GM12878 (cell line): Measurements from ENCODE around the gene MAGI2. TPM values are rescaled to one million over a fixed set of nuclear protein-coding genes. Genes with fewer than 3 reads are reported as not detected.

ENCODE experiments used
- ATAC-seq: fragments of 200-7000 bp; cut with Tn5 transposase; 3 replicates; pipeline ENCODE4 v1.9.1; 2020; ENCODE audit warnings: mild to moderate bottlenecking, moderate library complexity
- BruUV-seq: library from RNA; stranded (reverse); fragments of 400-500 nt; replicated peaks from 2 replicates; lab custom pipeline; 2021; lab: Mats Ljungman, UMichigan
- CTCF ChIA-PET: fragments of 300-600 bp; sonication (Branson Sonifier 250); formaldehyde crosslinking; extraction: SDS; loops from one replicate; lab custom pipeline; 2021; ENCODE audit warnings: inconsistent platforms; lab: Yijun Ruan, JAX
- POLR2A ChIA-PET: fragments of 350-600 bp; formaldehyde crosslinking; extraction: SDS; loops from one replicate; lab custom pipeline; 2021; ENCODE audit warnings: inconsistent platforms; lab: Charles Lee
- RAD21 ChIA-PET: fragments of 300-600 bp; sonication (Branson Sonifier 250); formaldehyde crosslinking; loops from one replicate; lab custom pipeline; 2023; ENCODE audit warnings: antibody characterized with exemption; ENCODE audit not compliant: unreplicated experiment; lab: Charles Lee
- SMC1A ChIA-PET: fragments of 300-600 bp; sonication (Branson Sonifier 250); formaldehyde crosslinking; loops from one replicate; lab custom pipeline; 2023; ENCODE audit not compliant: unreplicated experiment, uncharacterized antibody; lab: Charles Lee
- DNase-seq: peaks from one replicate; pipeline ENCODE4 v3.0.0-alpha.2; 2011; ENCODE audit warnings: low read depth, low spot score
- FAIRE-seq: peaks from 3 replicates; lab custom pipeline; 2011; peaks lifted over from hg19 to GRCh38; lab: Jason Lieb, UNC
- H2AFZ ChIP-seq: 2 replicates; pipeline ENCODE4 v1.6.0; 2011; ENCODE audit warnings: low read depth, low read length, control low read depth; ENCODE audit not compliant: control insufficient read depth
- H3K27ac ChIP-seq: 2 replicates; pipeline ENCODE4 v1.5.1; 2011; ENCODE audit warnings: control low read depth; ENCODE audit not compliant: control insufficient read depth, insufficient read depth
- H3K27me3 ChIP-seq, 2 experiments: replicated peaks in 1 of 2; 2 replicates each; pipeline versions ENCODE4 v1.6.0 to v1.6.1; 2011; ENCODE audit warnings: low read length in 1 of 2; ENCODE audit not compliant: control insufficient read depth in 2 of 2, insufficient read depth in 2 of 2
- H3K36me3 ChIP-seq, 2 experiments: 2 replicates each; pipeline ENCODE4 v1.5.1; 2011; ENCODE audit warnings: low read length in 1 of 2; ENCODE audit not compliant: control insufficient read depth in 2 of 2, insufficient read depth in 2 of 2
- H3K4me1 ChIP-seq: 2 replicates; pipeline ENCODE4 v1.6.1; 2011; ENCODE audit warnings: mild to moderate bottlenecking, low read length, moderate library complexity, mixed read lengths; ENCODE audit not compliant: control insufficient read depth, insufficient read depth
- H3K4me2 ChIP-seq: 2 replicates; pipeline ENCODE4 v1.6.0; 2011; ENCODE audit warnings: control low read depth; ENCODE audit not compliant: control insufficient read depth, insufficient read depth
- H3K4me3 ChIP-seq: fragments of 200-600 bp; sonication (generic); 2 replicates; pipeline ENCODE4 v1.5.1; 2016
- H3K79me2 ChIP-seq: 2 replicates; pipeline ENCODE4 v1.6.0; 2011; ENCODE audit warnings: low read length; ENCODE audit not compliant: control insufficient read depth, insufficient read depth
- H3K9ac ChIP-seq: 2 replicates; pipeline ENCODE4 v1.8.0; 2011; ENCODE audit warnings: low read length, control low read depth, mixed read lengths; ENCODE audit not compliant: control insufficient read depth, insufficient read depth
- H3K9me3 ChIP-seq: replicated peaks from 3 replicates; pipeline ENCODE4 v1.5.1; 2011; ENCODE audit warnings: mild to moderate bottlenecking, low read length; ENCODE audit not compliant: control insufficient read depth, insufficient read depth
- H4K20me1 ChIP-seq: 2 replicates; pipeline ENCODE4 v1.6.0; 2011; ENCODE audit not compliant: control insufficient read depth, insufficient read depth
- EGR1 ChIP-seq, 2 experiments: IDR thresholded peaks; 1 replicate in 1 of 2; 2 replicates in 1 of 2; pipeline ENCODE4 v1.6.1; 2011 to 2012; ENCODE audit warnings: low read depth in 2 of 2, low read length in 2 of 2, borderline replicate concordance in 1 of 2, mild to moderate bottlenecking in 1 of 2, moderate library complexity in 1 of 2
- EP300 ChIP-seq, 2 experiments: fragments of 150-350 bp in 1 of 2; IDR thresholded peaks; 2 replicates each; pipeline ENCODE4 v1.6.1; 2011 to 2012; ENCODE audit warnings: low read depth in 2 of 2, low read length in 2 of 2, borderline replicate concordance in 1 of 2, improper control_type of control experiment in 1 of 2, inconsistent platforms in 1 of 2; ENCODE audit not compliant: control insufficient read depth in 1 of 2
- EZH2 ChIP-seq: IDR thresholded peaks from 2 replicates; pipeline ENCODE4 v1.6.1; 2012; ENCODE audit warnings: low read depth, mild to moderate bottlenecking, control low read depth, inconsistent platforms, low read length, borderline replicate concordance; ENCODE audit not compliant: control insufficient read depth
- GATAD2B ChIP-seq: fragments of 450-650 bp; conservative IDR thresholded peaks from 2 replicates; pipeline ENCODE4 v1.6.1; 2017; ENCODE audit warnings: low read depth, mild to moderate bottlenecking, moderate library complexity
- JUND ChIP-seq: IDR thresholded peaks from 2 replicates; pipeline ENCODE4 v1.6.1; 2012; ENCODE audit warnings: low read depth, mild to moderate bottlenecking, low read length, improper control_type of control experiment, moderate library complexity
- KLF5 ChIP-seq: fragments of 450-650 bp; IDR thresholded peaks from 2 replicates; pipeline ENCODE4 v1.6.1; 2014; ENCODE audit warnings: mild to moderate bottlenecking; ENCODE audit not compliant: partially characterized antibody
- SREBF1 ChIP-seq: IDR thresholded peaks from 2 replicates; pipeline ENCODE4 v1.6.1; 2012; ENCODE audit warnings: mild to moderate bottlenecking, low read length
- WGBS: methylation state at CpG from one replicate; pipeline ENCODE4 v1.1.6; 2016; ENCODE audit warnings: low lambda C conversion rate; ENCODE audit not compliant: insufficient replicate concordance, insufficient coverage; ENCODE audit errors: missing lambda C conversion rate; 5-methylcytosine and 5-hydroxymethylcytosine counted together
- in situ Hi-C: fragments of 300-500 bp; cut with MboI; formaldehyde crosslinking; loops from 9 replicates; pipeline ENCODE4 v1.14.3; 2018; ENCODE audit warnings: mixed read lengths
- intact Hi-C: fragments of 100-400 bp; cut with micrococcal nuclease; formaldehyde crosslinking; loops from one replicate; pipeline ENCODE4 v1.14.2; 2022; ENCODE audit not compliant: unreplicated experiment
- polyA plus RNA-seq, 11 experiments: library from polyadenylated mRNA; depleted of rRNA in 4 of 11; unstranded in 6 of 11; stranded (reverse) in 5 of 11; fragments of >200 nt; fragmentation: Nextera tagmentation in 4 of 11; fragmentation: Illumina TruSeq in 1 of 11; extraction: Ambion mirVana in 4 of 11; extraction: Trizol in 1 of 11; gene quantifications; 1 replicate in 1 of 11; 2 replicates in 10 of 11; pipeline versions ENCODE4 v1.2.1 to v1.2.3, GENCODE V29; 2011 to 2016; ENCODE audit warnings: inconsistent platforms in 2 of 11, missing spikeins in 2 of 11, low read depth in 1 of 11
- total RNA-seq, 4 experiments: library from RNA; depleted of rRNA in 3 of 4; stranded (reverse); fragments of >200 nt in 3 of 4; fragmentation: Illumina TruSeq in 1 of 4; extraction: Trizol in 1 of 4; gene quantifications; 2 replicates each; pipeline versions ENCODE4 v1.2.1 to v1.2.3, GENCODE V29; 2013 to 2021
- TF ChIP-seq, protein P1 (sequence below): fragments of 450-650 bp; formaldehyde crosslinking; IDR thresholded peaks from 2 replicates; pipeline ENCODE4 v1.4.0; 2022; ENCODE audit warnings: mild to moderate bottlenecking, moderate library complexity
- TF ChIP-seq, protein P2 (sequence below): IDR thresholded peaks from 2 replicates; pipeline ENCODE4 v1.6.1; 2011; ENCODE audit warnings: mild to moderate bottlenecking, low read depth, low read length, moderate library complexity; ENCODE audit not compliant: insufficient replicate concordance
- TF ChIP-seq, protein P3 (sequence below): IDR thresholded peaks from 2 replicates; pipeline ENCODE4 v1.6.1; 2012; ENCODE audit warnings: low read length, inconsistent platforms

Gene MAGI2
- total and polyA plus RNA-seq, 10 of the 15 experiments (the other 5 are each of a cell fraction or from before 2014, with no cell fraction given), result 0.01 to 0.31 (median 0.05) TPM; not detected in 2

DNA sequence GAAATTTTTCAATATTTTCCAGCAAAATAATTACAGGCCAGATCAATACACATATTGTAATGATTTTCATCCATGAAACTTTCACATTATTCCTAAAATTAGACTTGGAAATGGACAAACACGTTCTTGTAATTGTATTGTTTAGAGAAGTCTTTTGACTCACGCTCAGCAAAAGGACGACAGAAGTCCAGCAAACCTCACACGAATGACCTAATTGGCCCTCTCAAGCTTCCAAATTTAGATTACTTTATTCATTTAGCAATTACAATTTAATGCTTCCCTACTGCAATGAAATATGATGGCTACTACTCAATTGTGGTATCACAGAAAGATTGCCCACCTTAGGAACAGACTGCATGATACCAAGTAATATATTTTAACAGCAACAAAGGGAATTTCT, 702.2 kb downstream of the MAGI2 start:
- no peak for FAIRE-seq
- intact Hi-C loops, result no loop called here
- in situ Hi-C loops, result no loop called here
- no peaks in the 10 kb centered on the region for H3K36me3 ChIP-seq
- ChIA-PET RAD21 (no interaction called here), CTCF (no interaction called here), POLR2A (no interaction called here), SMC1A (no interaction called here)
- no peak overlapping the region for H3K9ac ChIP-seq
- no peak for ATAC-seq
- no peaks in the 10 kb centered on the region for H3K4me1 ChIP-seq
- TF ChIP-seq EGR1 (IDR thresholded peaks at IDR 0.05; ENCODE audit: borderline replicate concordance in 1 of 2, low read depth in 2 of 2, low read length in 2 of 2) (no peak), SREBF1 (no peak), JUND (no peak), KLF5 (no peak), EZH2 (no peak)
- no peaks in the 10 kb centered on the region for H3K79me2 ChIP-seq
- WGBS, result 27% methylated on average over 4 of the region's 4 CpGs
- no peaks in the 10 kb centered on the region for H4K20me1 ChIP-seq
- no peak overlapping the region for H3K4me3 ChIP-seq
- BruUV-seq, result no TSS peak
- H3K27me3 ChIP-seq, result no peaks in the 10 kb centered on the region
- H3K4me2 ChIP-seq, result no peak overlapping the region
- no peak for DNase-seq
- H3K9me3 ChIP-seq, result no peaks in the 10 kb centered on the region
- H3K27ac ChIP-seq, result no peak overlapping the region
- no peak overlapping the region for H2AFZ ChIP-seq

DNA sequence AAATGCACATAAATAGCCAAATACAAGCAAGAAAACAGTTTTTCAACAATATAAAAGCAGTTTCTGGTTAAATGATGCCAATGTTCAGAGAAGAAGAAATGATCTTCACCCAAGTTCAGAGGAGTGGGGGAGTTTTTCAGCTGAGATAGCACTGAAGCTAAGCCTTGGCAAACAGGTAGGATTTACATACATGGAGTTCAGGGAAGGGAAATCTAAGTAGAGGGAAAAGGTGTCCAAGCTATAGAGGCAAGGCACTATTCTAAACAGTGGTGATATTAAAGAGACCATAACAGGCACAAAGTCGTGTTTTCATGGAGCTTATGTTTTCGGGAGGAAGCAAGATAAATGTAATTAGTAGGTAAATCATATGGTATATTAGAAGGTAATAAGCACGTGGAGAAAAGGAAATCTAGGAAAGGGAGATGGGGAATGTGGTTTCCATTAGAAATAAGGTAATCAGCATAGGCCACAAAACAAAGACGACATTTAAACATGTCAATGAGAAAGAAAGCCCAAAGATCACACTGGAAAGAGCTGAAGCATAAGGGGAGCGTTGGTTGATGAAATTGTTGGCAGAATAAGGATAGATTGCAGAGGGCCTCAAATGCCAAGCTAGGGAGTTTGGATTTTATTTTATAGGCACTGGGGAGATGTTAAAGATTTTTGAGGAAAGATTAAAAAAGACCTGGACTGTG, 704.3 kb downstream of the MAGI2 start:
- Histone ChIP-seq H3K4me2 (no peak overlapping the region), H2AFZ (no peak overlapping the region), H3K9me3 (no peaks in the 10 kb centered on the region), H3K4me1 (no peaks in the 10 kb centered on the region), H3K4me3 (no peak overlapping the region), H4K20me1 (no peaks in the 10 kb centered on the region), H3K9ac (no peak overlapping the region), H3K36me3 (no peaks in the 10 kb centered on the region), H3K79me2 (no peaks in the 10 kb centered on the region), H3K27me3 (no peaks in the 10 kb centered on the region), H3K27ac (no peak overlapping the region)
- FAIRE-seq (no peak), ATAC-seq (no peak), DNase-seq (no peak)
- ChIA-PET SMC1A (interaction anchor here (0.7 kb wide), 1 partner anchor 62 kb away, joined by 3 read pairs; no protein-coding TSS in a partner anchor), CTCF (no interaction called here), POLR2A (no interaction called here), RAD21 (no interaction called here)
- 3% methylated on average over 5 of the region's 5 CpGs for WGBS
- no TSS peak for BruUV-seq
- intact Hi-C loops (no loop called here), in situ Hi-C loops (no loop called here)
- TF ChIP-seq GATAD2B (no peak), EP300 (IDR thresholded peaks at IDR 0.05; ENCODE audit: borderline replicate concordance in 1 of 2, control insufficient read depth in 1 of 2, low read depth in 2 of 2, low read length in 2 of 2) (no peak)
- TF ChIP-seq, protein P1, sequence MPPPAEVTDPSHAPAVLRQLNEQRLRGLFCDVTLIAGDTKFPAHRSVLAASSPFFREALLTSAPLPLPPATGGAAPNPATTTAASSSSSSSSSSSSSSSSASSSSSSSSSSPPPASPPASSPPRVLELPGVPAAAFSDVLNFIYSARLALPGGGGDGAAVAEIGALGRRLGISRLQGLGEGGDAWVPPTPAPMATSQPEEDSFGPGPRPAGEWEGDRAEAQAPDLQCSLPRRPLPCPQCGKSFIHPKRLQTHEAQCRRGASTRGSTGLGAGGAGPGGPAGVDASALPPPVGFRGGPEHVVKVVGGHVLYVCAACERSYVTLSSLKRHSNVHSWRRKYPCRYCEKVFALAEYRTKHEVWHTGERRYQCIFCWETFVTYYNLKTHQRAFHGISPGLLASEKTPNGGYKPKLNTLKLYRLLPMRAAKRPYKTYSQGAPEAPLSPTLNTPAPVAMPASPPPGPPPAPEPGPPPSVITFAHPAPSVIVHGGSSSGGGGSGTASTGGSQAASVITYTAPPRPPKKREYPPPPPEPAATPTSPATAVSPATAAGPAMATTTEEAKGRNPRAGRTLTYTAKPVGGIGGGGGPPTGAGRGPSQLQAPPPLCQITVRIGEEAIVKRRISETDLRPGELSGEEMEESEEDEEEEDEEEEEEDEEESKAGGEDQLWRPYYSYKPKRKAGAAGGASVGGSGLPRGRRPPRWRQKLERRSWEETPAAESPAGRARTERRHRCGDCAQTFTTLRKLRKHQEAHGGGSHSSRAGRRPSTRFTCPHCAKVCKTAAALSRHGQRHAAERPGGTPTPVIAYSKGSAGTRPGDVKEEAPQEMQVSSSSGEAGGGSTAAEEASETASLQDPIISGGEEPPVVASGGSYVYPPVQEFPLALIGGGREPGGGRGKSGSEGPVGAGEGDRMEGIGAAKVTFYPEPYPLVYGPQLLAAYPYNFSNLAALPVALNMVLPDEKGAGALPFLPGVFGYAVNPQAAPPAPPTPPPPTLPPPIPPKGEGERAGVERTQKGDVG, result no peak
- TF ChIP-seq, protein P2, sequence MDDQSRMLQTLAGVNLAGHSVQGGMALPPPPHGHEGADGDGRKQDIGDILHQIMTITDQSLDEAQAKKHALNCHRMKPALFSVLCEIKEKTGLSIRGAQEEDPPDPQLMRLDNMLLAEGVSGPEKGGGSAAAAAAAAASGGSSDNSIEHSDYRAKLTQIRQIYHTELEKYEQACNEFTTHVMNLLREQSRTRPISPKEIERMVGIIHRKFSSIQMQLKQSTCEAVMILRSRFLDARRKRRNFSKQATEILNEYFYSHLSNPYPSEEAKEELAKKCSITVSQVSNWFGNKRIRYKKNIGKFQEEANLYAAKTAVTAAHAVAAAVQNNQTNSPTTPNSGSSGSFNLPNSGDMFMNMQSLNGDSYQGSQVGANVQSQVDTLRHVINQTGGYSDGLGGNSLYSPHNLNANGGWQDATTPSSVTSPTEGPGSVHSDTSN, result no peak
- TF ChIP-seq, protein P3, sequence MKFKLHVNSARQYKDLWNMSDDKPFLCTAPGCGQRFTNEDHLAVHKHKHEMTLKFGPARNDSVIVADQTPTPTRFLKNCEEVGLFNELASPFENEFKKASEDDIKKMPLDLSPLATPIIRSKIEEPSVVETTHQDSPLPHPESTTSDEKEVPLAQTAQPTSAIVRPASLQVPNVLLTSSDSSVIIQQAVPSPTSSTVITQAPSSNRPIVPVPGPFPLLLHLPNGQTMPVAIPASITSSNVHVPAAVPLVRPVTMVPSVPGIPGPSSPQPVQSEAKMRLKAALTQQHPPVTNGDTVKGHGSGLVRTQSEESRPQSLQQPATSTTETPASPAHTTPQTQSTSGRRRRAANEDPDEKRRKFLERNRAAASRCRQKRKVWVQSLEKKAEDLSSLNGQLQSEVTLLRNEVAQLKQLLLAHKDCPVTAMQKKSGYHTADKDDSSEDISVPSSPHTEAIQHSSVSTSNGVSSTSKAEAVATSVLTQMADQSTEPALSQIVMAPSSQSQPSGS, result no peak
